Transverse colon (tissue), 4 donors: ENCODE data around the gene TXNL4B. TPM values are rescaled to one million over a fixed set of nuclear protein-coding genes. Genes with fewer than 3 reads are reported as not detected.

ENCODE experiments used
- DNase-seq: peaks from one replicate; pipeline ENCODE4 v3.0.0-alpha.2; 2019
- H3K27ac ChIP-seq, 4 donors: fragments of 200-600 bp; sonication (generic); 2 replicates each; pipeline ENCODE4 v1.5.1; 2016 to 2018; ENCODE audit warnings: inconsistent platforms in 4 of 4
- H3K27me3 ChIP-seq: fragments of 200-600 bp; sonication (generic); 2 replicates; pipeline ENCODE4 v1.5.1; 2017; ENCODE audit warnings: inconsistent platforms
- H3K36me3 ChIP-seq, 4 donors: fragments of 200-600 bp; sonication (generic); 2 replicates each; pipeline ENCODE4 v1.5.1; 2017 to 2019; ENCODE audit warnings: inconsistent platforms in 4 of 4
- H3K4me1 ChIP-seq, 4 donors: fragments of 200-600 bp; sonication (generic); 2 replicates each; pipeline ENCODE4 v1.5.1; 2017 to 2020; ENCODE audit warnings: inconsistent platforms in 4 of 4
- H3K4me3 ChIP-seq, 4 donors: fragments of 200-600 bp; sonication (generic); 1 replicate in 1 of 4; 2 replicates in 3 of 4; pipeline versions ENCODE4 v1.5.1 to v1.6.1; 2017 to 2019; ENCODE audit warnings: inconsistent platforms in 4 of 4
- H3K9me3 ChIP-seq, 2 donors: fragments of 200-600 bp; sonication (generic); 2 replicates each; pipeline ENCODE4 v1.5.1; 2017 to 2019; ENCODE audit warnings: inconsistent platforms in 2 of 2
- CTCF ChIP-seq, 5 experiments: fragments of 200-600 bp in 3 of 5; fragments of 450-650 bp in 2 of 5; sonication (generic) in 3 of 5; IDR thresholded peaks; 1 replicate in 2 of 5; 2 replicates in 3 of 5; pipeline ENCODE4 v1.5.1; 2016 to 2017; ENCODE audit warnings: antibody characterized with exemption in 5 of 5, inconsistent platforms in 3 of 5, mild to moderate bottlenecking in 2 of 5, moderate library complexity in 1 of 5
- EP300 ChIP-seq: sonication (generic); formaldehyde crosslinking; IDR thresholded peaks from one replicate; pipeline ENCODE4 v1.6.1; 2017; ENCODE audit warnings: antibody characterized with exemption, low read depth
- POLR2A ChIP-seq: fragments of 450-650 bp; IDR thresholded peaks from one replicate; pipeline ENCODE4 v1.6.1; 2016; ENCODE audit warnings: antibody characterized with exemption, mild to moderate bottlenecking, moderate library complexity
- POLR2AphosphoS5 ChIP-seq, 3 donors: sonication (generic); formaldehyde crosslinking; IDR thresholded peaks; one replicate each; pipeline ENCODE4 v1.6.1; 2016; ENCODE audit warnings: antibody characterized with exemption in 3 of 3
- WGBS, 2 donors: methylation state at CpG; one replicate each; pipeline ENCODE4 v1.1.5; 2018; ENCODE audit warnings: low coverage in 1 of 2; 5-methylcytosine and 5-hydroxymethylcytosine counted together
- in situ Hi-C, 4 donors: fragments of 200-750 bp; cut with MboI; loops; one replicate each; pipeline versions ENCODE4 v1.15.0 to v1.15.1; 2017; ENCODE audit warnings: low sequenced_read_pairs in 3 of 4, low pct_ligation_motif_present in 1 of 4, low pct_unique_long_range_greater_than_20kb in 1 of 4
- intact Hi-C: fragments of 100-400 bp; cut with DNase I; formaldehyde crosslinking; loops from one replicate; pipeline ENCODE4 v1.15.1; 2023; ENCODE audit warnings: low total_unique reads
- total RNA-seq, 4 donors: library from RNA; depleted of rRNA; stranded (reverse); fragments of >200 nt; gene quantifications; one replicate each; pipeline ENCODE4 v1.1.0, GENCODE V29; 2016

The TXNL4B gene
- total RNA-seq, 4 donors from 2014 or later = 9.8 to 23.9 (median 12.8) TPM

GRCh38 chr16:72072514-72073342 lies 20.7 kb downstream of the TXNL4B start:
- Histone ChIP-seq H3K27me3 (no peaks in the 10 kb centered on the region), H3K36me3 (no peaks in the 10 kb centered on the region), H3K27ac (peak overlapping the region in 2 of 4 donors; percentile 3 to 41), H3K9me3 (no peaks in the 10 kb centered on the region), H3K4me3 (no peak overlapping the region), H3K4me1 (peaks cover 0 to 20% (median 3%) of the 10 kb centered on the region in 4 donors)
- 20 to 48% methylated on average over 5 to 12 of the region's 12 CpGs for WGBS, 2 donors
- in situ Hi-C loops (no loop called here), intact Hi-C loops (no loop called here)
- no peak for TF ChIP-seq POLR2A
- no peak for TF ChIP-seq EP300
- TF ChIP-seq POLR2AphosphoS5 (IDR thresholded peaks at IDR 0.05) = no peak
- no peak for TF ChIP-seq CTCF (IDR thresholded peaks at IDR 0.05)
- DNase-seq = no peak

GRCh38 chr16:72068930-72069329 lies 24.5 kb downstream of the TXNL4B start:
- no peak for TF ChIP-seq CTCF (IDR thresholded peaks at IDR 0.05)
- no peak for TF ChIP-seq POLR2AphosphoS5 (IDR thresholded peaks at IDR 0.05)
- no peak for TF ChIP-seq EP300
- TF ChIP-seq POLR2A = no peak
- 84 to 93% methylated on average over 3 to 4 of the region's 4 CpGs for WGBS, 2 donors
- H3K9me3 ChIP-seq = no peaks in the 10 kb centered on the region
- no peaks in the 10 kb centered on the region for H3K36me3 ChIP-seq
- intact Hi-C loops = no loop called here
- no peaks in the 10 kb centered on the region for H3K27me3 ChIP-seq
- in situ Hi-C loops = no loop called here
- no peak overlapping the region for H3K27ac ChIP-seq
- DNase-seq = no peak
- H3K4me1 ChIP-seq = peaks cover 0 to 12% (median 3%) of the 10 kb centered on the region in 4 donors
- H3K4me3 ChIP-seq = no peak overlapping the region

DNA sequence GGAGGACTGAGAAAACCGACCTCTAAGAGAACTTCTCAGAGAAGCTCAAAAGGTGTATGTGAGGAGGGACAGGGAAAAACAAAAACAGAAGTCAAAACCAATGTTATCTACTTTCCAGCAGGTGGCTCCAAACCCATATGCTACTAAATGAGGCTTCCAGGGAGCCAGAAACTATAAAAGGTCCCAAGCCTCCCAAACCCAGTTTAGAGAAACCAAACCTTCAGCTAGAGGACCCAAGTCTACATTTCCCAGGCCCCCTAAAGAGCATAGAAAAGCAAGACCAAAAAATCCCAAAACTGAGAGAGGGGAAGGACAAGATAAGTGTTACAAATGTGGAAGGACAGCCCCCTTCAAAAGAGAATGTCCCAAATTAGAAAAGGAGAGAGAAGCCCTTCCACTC lies 26.7 kb downstream of the TXNL4B start:
- no peak for DNase-seq
- intact Hi-C loops = loop anchor here (1.0 kb wide), 1 partner anchor 32 kb away; no protein-coding TSS in a partner anchor
- WGBS, 2 donors = 0 to 10% methylated on average over 1 of the region's 1 CpG

More for the DNA sequence above, 26.7 kb downstream of the TXNL4B start:
- Histone ChIP-seq H3K36me3 (no peaks in the 10 kb centered on the region), H3K27me3 (no peaks in the 10 kb centered on the region), H3K27ac (no peak overlapping the region), H3K4me1 (no peaks in the 10 kb centered on the region), H3K4me3 (no peak overlapping the region), H3K9me3 (no peaks in the 10 kb centered on the region)
- in situ Hi-C loops = no loop called here
- TF ChIP-seq POLR2A (no peak), CTCF (IDR thresholded peaks at IDR 0.05) (peak in 4 of 5 experiments; percentile 36 to 51 (median 46))
